Heart left ventricle (tissue), 16 donors: Measurements from ENCODE around the gene SH3RF3. TPM values are rescaled to one million over a fixed set of nuclear protein-coding genes. Genes with fewer than 3 reads are reported as not detected.

Experiments used
- ATAC-seq, 4 donors: fragments of 200-7000 bp; cut with Tn5 transposase; one replicate each; pipeline ENCODE4 v1.9.1; 2020 to 2022; ENCODE audit warnings: moderate library complexity in 4 of 4, mild to moderate bottlenecking in 3 of 4, moderate number of reproducible peaks in 1 of 4
- DNase-seq, 5 donors: peaks; one replicate each; pipeline ENCODE4 v3.0.0-alpha.2; 2020
- H3K27ac ChIP-seq, 12 donors: fragments of 200-600 bp; sonication (generic) in 4 of 12; one replicate each; pipeline versions ENCODE4 v1.5.0 to v1.8.0; 2016 to 2022; ENCODE audit warnings: mild to moderate bottlenecking in 2 of 12
- H3K27me3 ChIP-seq, 9 donors: fragments of 200-600 bp; sonication (generic) in 2 of 9; one replicate each; pipeline versions ENCODE4 v1.5.1 to v1.8.0; 2016 to 2022; ENCODE audit warnings: mild to moderate bottlenecking in 3 of 9
- H3K36me3 ChIP-seq, 9 donors: fragments of 200-600 bp; sonication (generic) in 2 of 9; one replicate each; pipeline versions ENCODE4 v1.5.0 to v1.8.0; 2018 to 2022; ENCODE audit warnings: mild to moderate bottlenecking in 2 of 9
- H3K4me1 ChIP-seq, 12 donors: fragments of 200-600 bp; sonication (generic) in 4 of 12; one replicate each; pipeline versions ENCODE4 v1.5.0 to v1.8.0; 2016 to 2022; ENCODE audit warnings: mild to moderate bottlenecking in 3 of 12
- H3K4me3 ChIP-seq, 12 donors: fragments of 200-600 bp; sonication (generic) in 4 of 12; one replicate each; pipeline versions ENCODE4 v1.5.0 to v1.8.0; 2017 to 2022; ENCODE audit warnings: mild to moderate bottlenecking in 9 of 12, moderate library complexity in 4 of 12
- H3K9me3 ChIP-seq, 12 donors: fragments of 200-600 bp; sonication (generic) in 4 of 12; one replicate each; pipeline versions ENCODE4 v1.5.0 to v1.8.0; 2016 to 2022; ENCODE audit warnings: mild to moderate bottlenecking in 1 of 12
- POLR2A ChIP-seq, 2 donors: fragments of 450-650 bp; IDR thresholded peaks; one replicate each; pipeline ENCODE4 v1.6.1; 2017; ENCODE audit warnings: antibody characterized with exemption in 2 of 2, mild to moderate bottlenecking in 2 of 2, moderate library complexity in 2 of 2
- WGBS, 4 donors: extraction: QIAGEN DNeasy Blood & Tissue Kit in 2 of 4; methylation state at CpG; one replicate each; pipeline versions ENCODE4 v1.1.5 to v1.1.7; 2013 to 2018; 5-methylcytosine and 5-hydroxymethylcytosine counted together
- intact Hi-C, 10 donors: fragments of 100-400 bp; cut with DNase I; formaldehyde crosslinking; loops; one replicate each; pipeline versions ENCODE4 v1.11.1 to v1.14.2; 2022
- polyA plus RNA-seq, 2 donors: library from polyadenylated mRNA; stranded (reverse); fragments of 200-250 nt; gene quantifications; one replicate each; pipeline ENCODE4 v1.2.3, GENCODE V29; 2013
- total RNA-seq, 9 donors: library from RNA; depleted of rRNA in 2 of 9; stranded (reverse); fragments of >200 nt in 2 of 9; fragmentation: NEBNext Ultra II Directional in 3 of 9; extraction: Animal tissue kit (Norgen Biotek cat#: 25700) in 3 of 9; gene quantifications; one replicate each; pipeline versions ENCODE4 v1.1.0 to v1.2.4, GENCODE V29; 2016 to 2023
- TF ChIP-seq, protein P1 (sequence below), 12 donors: fragments of 200-600 bp; sonication (generic) in 4 of 12; IDR thresholded peaks; one replicate each; pipeline versions ENCODE4 v1.5.0 to v1.8.0; 2018 to 2022; ENCODE audit warnings: antibody characterized with exemption in 12 of 12, mild to moderate bottlenecking in 5 of 12
- donor health status: ischemic (EF 13 %, LVEDD 7.1; RV severe dilation, severe dysfunction).
- donor health status: healthy with polysubstance abuse.
- donor health status: DM: no; HTN: yes; CAD: no.
- donor health status: DM: no; HTN: no; CAD: no.
- donor health status: ischemic (EF 25% LVEDD 6.9; RV normal size, moderate dysfunction).
- donor health status: ischemic (EF 25% LVEDD 5.7; RV mildly dilated, moderate dysfunction).
- donor health status: healthy.
- donor health status: DM: yes; HTN: yes; CAD: no.
- donor health status: ischemic (EF 35%, LVEDD 5.7; RV mildly dilated, moderate dysfunction).
- donor health status: nonischemic (EF 11% LVEDD 7.7; RV severe dilation, severe dysfunction).
- donor health status: DM: yes; HTN: yes; CAD: no.
- donor health status: PGD.
- donor health status: ischemic (EF 29% LVEDD 5.4; RV normal size, mild dysfunction).
- donor health status: nonischemic (EF 23%, LVEDD 6.1; RV moderate dilation, normal function).

Gene SH3RF3
- total and polyA plus RNA-seq, 11 donors: 5.2 to 15.7 (median 7.9) TPM

GRCh38 chr2:109244750-109245382 is 115.9 kb downstream of the SH3RF3 start:
- peak in 1 of 5 donors; percentile 43 for DNase-seq
- Histone ChIP-seq H3K36me3 (no peaks in the 10 kb centered on the region), H3K27me3 (no peaks in the 10 kb centered on the region), H3K4me1 (peaks cover 17 to 75% (median 57%) of the 10 kb centered on the region in 12 donors), H3K4me3 (no peak overlapping the region), H3K27ac (peak overlapping the region in 6 of 12 donors; percentile 15 to 87 (median 68)), H3K9me3 (no peaks in the 10 kb centered on the region)
- intact Hi-C loops: loop anchor here in 2 of 10 donors (5.0 to 10.0 kb wide), 3 partner anchors 73 to 110 kb away; no protein-coding TSS in a partner anchor
- TF ChIP-seq, protein P1, sequence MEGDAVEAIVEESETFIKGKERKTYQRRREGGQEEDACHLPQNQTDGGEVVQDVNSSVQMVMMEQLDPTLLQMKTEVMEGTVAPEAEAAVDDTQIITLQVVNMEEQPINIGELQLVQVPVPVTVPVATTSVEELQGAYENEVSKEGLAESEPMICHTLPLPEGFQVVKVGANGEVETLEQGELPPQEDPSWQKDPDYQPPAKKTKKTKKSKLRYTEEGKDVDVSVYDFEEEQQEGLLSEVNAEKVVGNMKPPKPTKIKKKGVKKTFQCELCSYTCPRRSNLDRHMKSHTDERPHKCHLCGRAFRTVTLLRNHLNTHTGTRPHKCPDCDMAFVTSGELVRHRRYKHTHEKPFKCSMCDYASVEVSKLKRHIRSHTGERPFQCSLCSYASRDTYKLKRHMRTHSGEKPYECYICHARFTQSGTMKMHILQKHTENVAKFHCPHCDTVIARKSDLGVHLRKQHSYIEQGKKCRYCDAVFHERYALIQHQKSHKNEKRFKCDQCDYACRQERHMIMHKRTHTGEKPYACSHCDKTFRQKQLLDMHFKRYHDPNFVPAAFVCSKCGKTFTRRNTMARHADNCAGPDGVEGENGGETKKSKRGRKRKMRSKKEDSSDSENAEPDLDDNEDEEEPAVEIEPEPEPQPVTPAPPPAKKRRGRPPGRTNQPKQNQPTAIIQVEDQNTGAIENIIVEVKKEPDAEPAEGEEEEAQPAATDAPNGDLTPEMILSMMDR (IDR thresholded peaks at IDR 0.05): no peak
- TF ChIP-seq POLR2A (IDR thresholded peaks at IDR 0.05): no peak
- peak in 3 of 4 donors; percentile 47 to 67 (median 65) for ATAC-seq
- WGBS, 4 donors: 52 to 68% (median 57%) methylated on average over 4 of the region's 4 CpGs

GRCh38 chr2:109246176-109246575 is 117.2 kb downstream of the SH3RF3 start:
- intact Hi-C loops: loop anchor here in 1 of 10 donors (10.0 kb wide), 1 partner anchor 111 kb away; no protein-coding TSS in a partner anchor
- H3K27ac ChIP-seq: no peak overlapping the region
- peaks cover 17 to 72% (median 53%) of the 10 kb centered on the region in 12 donors for H3K4me1 ChIP-seq
- DNase-seq (no peak), ATAC-seq (no peak)
- H3K9me3 ChIP-seq: no peaks in the 10 kb centered on the region
- WGBS, 4 donors: 93 to 97% (median 96%) methylated on average over 10 of the region's 10 CpGs
- H3K27me3 ChIP-seq: no peaks in the 10 kb centered on the region
- TF ChIP-seq, protein P1 (IDR thresholded peaks at IDR 0.05): no peak
- TF ChIP-seq POLR2A (IDR thresholded peaks at IDR 0.05): no peak
- H3K4me3 ChIP-seq: no peak overlapping the region
- no peaks in the 10 kb centered on the region for H3K36me3 ChIP-seq

GRCh38 chr2:109246616-109247015 is 117.6 kb downstream of the SH3RF3 start:
- Histone ChIP-seq H3K27me3 (no peaks in the 10 kb centered on the region), H3K4me3 (no peak overlapping the region), H3K27ac (no peak overlapping the region), H3K9me3 (no peaks in the 10 kb centered on the region), H3K36me3 (no peaks in the 10 kb centered on the region), H3K4me1 (peaks cover 17 to 68% (median 49%) of the 10 kb centered on the region in 12 donors)
- TF ChIP-seq, protein P1 (IDR thresholded peaks at IDR 0.05): no peak
- TF ChIP-seq POLR2A (IDR thresholded peaks at IDR 0.05): no peak
- 93 to 97% (median 96%) methylated on average over 9 to 11 of the region's 11 CpGs for WGBS, 4 donors
- ATAC-seq (no peak), DNase-seq (no peak)
- intact Hi-C loops: loop anchor here in 1 of 10 donors (10.0 kb wide), 1 partner anchor 112 kb away; no protein-coding TSS in a partner anchor

DNA sequence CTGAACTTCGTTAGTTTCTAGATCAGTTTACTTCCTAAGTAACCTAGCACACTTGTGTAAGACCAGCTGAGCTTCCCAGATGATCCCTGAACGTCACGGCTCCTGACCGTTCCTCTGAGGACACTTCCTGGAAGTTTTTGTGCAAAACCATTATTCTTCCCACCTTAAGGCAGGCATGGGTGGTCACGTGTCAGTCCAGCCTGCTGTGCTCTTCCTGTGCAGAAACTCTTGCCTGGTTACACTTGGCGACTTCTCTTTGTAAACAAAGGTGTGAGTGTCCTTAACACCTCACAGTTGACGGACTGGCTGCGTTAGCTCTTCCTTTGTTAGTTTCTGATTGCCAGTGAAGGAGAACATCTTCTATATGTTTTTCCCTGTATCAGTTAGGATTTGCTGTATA is 118.3 kb downstream of the SH3RF3 start:
- H3K9me3 ChIP-seq: no peaks in the 10 kb centered on the region
- peaks cover 12 to 60% (median 41%) of the 10 kb centered on the region in 12 donors for H3K4me1 ChIP-seq
- ATAC-seq (peak in 1 of 4 donors; percentile 66), DNase-seq (no peak)
- 60 to 74% (median 66%) methylated on average over 8 of the region's 8 CpGs for WGBS, 4 donors
- H3K4me3 ChIP-seq: no peak overlapping the region
- no peaks in the 10 kb centered on the region for H3K36me3 ChIP-seq
- no peak for TF ChIP-seq POLR2A (IDR thresholded peaks at IDR 0.05)
- TF ChIP-seq, protein P1 (IDR thresholded peaks at IDR 0.05): no peak
- intact Hi-C loops: loop anchor here in 1 of 10 donors (10.0 kb wide), 1 partner anchor 113 kb away; no protein-coding TSS in a partner anchor
- H3K27ac ChIP-seq: peak overlapping the region in 3 of 12 donors; percentile 21 to 46 (median 26)
- no peaks in the 10 kb centered on the region for H3K27me3 ChIP-seq
